Activated CD8-positive, alpha-beta memory T cell treated with anti-CD3 and anti-CD28 coated beads for 36 hours (primary cell): ENCODE data around the gene TMC5. TPM values are rescaled to one million over a fixed set of nuclear protein-coding genes. Genes with fewer than 3 reads are reported as not detected.

Experiments used
- CTCF ChIA-PET: fragments of 350-600 bp; sonication (Branson Sonifier 250); formaldehyde crosslinking; loops from one replicate; lab custom pipeline; 2021; ENCODE audit warnings: antibody characterized with exemption; lab: Charles Lee
- POLR2A ChIA-PET: fragments of 350-600 bp; sonication (Branson Sonifier 250); formaldehyde crosslinking; loops from one replicate; lab custom pipeline; 2021; ENCODE audit warnings: antibody characterized with exemption; lab: Charles Lee
- total RNA-seq, 2 experiments: library from RNA; stranded (reverse); gene quantifications; one replicate each; pipeline ENCODE4 v1.2.3, GENCODE V29; 2021

The TMC5 gene
- total RNA-seq, 2 experiments from 2014 or later: not detected

- CTCF ChIA-PET: no interaction called here
- POLR2A ChIA-PET: no interaction called here
Observed at GRCh38 chr16:19439483-19439882, 21.8 kb downstream of the TMC5 start.

- ChIA-PET CTCF (no interaction called here), POLR2A (no interaction called here)
Observed at GRCh38 chr16:19443659-19444058, 26.0 kb downstream of the TMC5 start.

- ChIA-PET CTCF (no interaction called here), POLR2A (no interaction called here)
Observed at GRCh38 chr16:19446300-19446846, 28.7 kb downstream of the TMC5 start.

- CTCF ChIA-PET: no interaction called here
- POLR2A ChIA-PET: no interaction called here
Observed at GRCh38 chr16:19446886-19447285, 29.2 kb downstream of the TMC5 start.

- CTCF ChIA-PET: no interaction called here
- POLR2A ChIA-PET: no interaction called here
Observed at GRCh38 chr16:19450186-19450585, 32.5 kb downstream of the TMC5 start.

GRCh38 chr16:19458722-19459379 is 41.2 kb downstream of the TMC5 start:
- CTCF ChIA-PET: no interaction called here
- POLR2A ChIA-PET: no interaction called here

- CTCF ChIA-PET: interaction anchor here (0.7 kb wide), 2 partner anchors 42 to 1405 kb away, joined by 3 to 4 read pairs; no protein-coding TSS in a partner anchor
- POLR2A ChIA-PET: no interaction called here
Observed at GRCh38 chr16:19460397-19460796, 42.7 kb downstream of the TMC5 start.

GRCh38 chr16:19463468-19464315 is 46.0 kb downstream of the TMC5 start:
- POLR2A ChIA-PET: no interaction called here
- CTCF ChIA-PET: no interaction called here

- CTCF ChIA-PET: no interaction called here
- POLR2A ChIA-PET: no interaction called here
Observed at GRCh38 chr16:19468300-19468699, 50.6 kb downstream of the TMC5 start.

GRCh38 chr16:19472482-19472881 is 54.8 kb downstream of the TMC5 start:
- POLR2A ChIA-PET: no interaction called here
- CTCF ChIA-PET: no interaction called here

GRCh38 chr16:19474617-19475016 is 56.9 kb downstream of the TMC5 start:
- ChIA-PET CTCF (no interaction called here), POLR2A (no interaction called here)

GRCh38 chr16:19478505-19478904 is 60.8 kb downstream of the TMC5 start:
- ChIA-PET POLR2A (no interaction called here), CTCF (interaction anchor here (0.6 kb wide), 1 partner anchor 336 kb away, joined by 4 read pairs; no protein-coding TSS in a partner anchor)

GRCh38 chr16:19479302-19479721 is 61.6 kb downstream of the TMC5 start:
- ChIA-PET POLR2A (no interaction called here), CTCF (no interaction called here)

GRCh38 chr16:19481296-19481695 is 63.6 kb downstream of the TMC5 start:
- CTCF ChIA-PET: interaction anchor here (0.8 kb wide), 1 partner anchor 93 kb away, joined by 3 read pairs; no protein-coding TSS in a partner anchor

GRCh38 chr16:19481769-19482168 is 64.1 kb downstream of the TMC5 start:
- ChIA-PET CTCF (interaction anchor here (0.8 kb wide), 1 partner anchor 93 kb away, joined by 3 read pairs; no protein-coding TSS in a partner anchor), POLR2A (no interaction called here)

More at GRCh38 chr16:19481296-19481695, 63.6 kb downstream of the TMC5 start:
- POLR2A ChIA-PET: no interaction called here

GRCh38 chr16:19482291-19482690 is 64.6 kb downstream of the TMC5 start:
- CTCF ChIA-PET: no interaction called here
- POLR2A ChIA-PET: no interaction called here

GRCh38 chr16:19484096-19484495 is 66.4 kb downstream of the TMC5 start:
- CTCF ChIA-PET: no interaction called here
- POLR2A ChIA-PET: no interaction called here

- CTCF ChIA-PET: no interaction called here
- POLR2A ChIA-PET: no interaction called here
Observed at GRCh38 chr16:19485611-19486010, 67.9 kb downstream of the TMC5 start.

GRCh38 chr16:19486051-19486450 is 68.4 kb downstream of the TMC5 start:
- CTCF ChIA-PET: no interaction called here
- POLR2A ChIA-PET: no interaction called here

- POLR2A ChIA-PET: no interaction called here
- CTCF ChIA-PET: no interaction called here
Observed at GRCh38 chr16:19486750-19487325, 69.2 kb downstream of the TMC5 start.
